Fibroblast of skin of right biceps (primary cell): ENCODE results near the gene OLFM1.
A peak's percentile ranks its signal among the peaks of the same experiment; 100 is the strongest.
"Not testable (repeated sequence)": the region's sequence is repeated elsewhere in the genome, so short reads cannot be mapped to it uniquely, and the experiment has no call there.

ENCODE experiments used
- DNase-seq: peaks from one replicate; pipeline ENCODE4 v3.0.0-alpha.2; 2013

The OLFM1 gene

GRCh38 chr9:135108831-135109510 lies 21.5 kb downstream of the OLFM1 start:
- DNase-seq = no peak

GRCh38 chr9:135109650-135110049 lies 22.2 kb downstream of the OLFM1 start:
- no peak for DNase-seq

- DNase-seq = no peak
Measured at GRCh38 chr9:135110416-135110815, 22.9 kb downstream of the OLFM1 start.

- DNase-seq = not testable (repeated sequence)
Measured at GRCh38 chr9:135111600-135111999, 24.1 kb downstream of the OLFM1 start.

- DNase-seq = no peak
Measured at GRCh38 chr9:135116371-135116770, 28.9 kb downstream of the OLFM1 start.

- DNase-seq = no peak
Measured at GRCh38 chr9:135116881-135117280, 29.4 kb downstream of the OLFM1 start.

- DNase-seq = peak; percentile 10
Measured at GRCh38 chr9:135117281-135117680, 29.8 kb downstream of the OLFM1 start.

- no peak for DNase-seq
Measured at GRCh38 chr9:135119496-135120064, 32.1 kb downstream of the OLFM1 start.

- DNase-seq = no peak
Measured at GRCh38 chr9:135120249-135120648, 32.8 kb downstream of the OLFM1 start.

GRCh38 chr9:135122316-135122715 lies 34.8 kb downstream of the OLFM1 start:
- DNase-seq = no peak

- DNase-seq = no peak
Measured at GRCh38 chr9:135123126-135123772, 35.8 kb downstream of the OLFM1 start.

GRCh38 chr9:135123773-135124134 lies 36.3 kb downstream of the OLFM1 start:
- DNase-seq = no peak

GRCh38 chr9:135126451-135127187 lies 39.2 kb downstream of the OLFM1 start:
- DNase-seq = peak; percentile 15

- DNase-seq = no peak
Measured at GRCh38 chr9:135127718-135128670, 40.5 kb downstream of the OLFM1 start.

- no peak for DNase-seq
Measured at GRCh38 chr9:135129137-135129695, 41.7 kb downstream of the OLFM1 start.

- DNase-seq = no peak
Measured at GRCh38 chr9:135130207-135130976, 42.9 kb downstream of the OLFM1 start.

- DNase-seq = no peak
Measured at GRCh38 chr9:135131488-135131887, 44.0 kb downstream of the OLFM1 start.

GRCh38 chr9:135132008-135132407 lies 44.5 kb downstream of the OLFM1 start:
- no peak for DNase-seq

- no peak for DNase-seq
Measured at GRCh38 chr9:135134268-135135022, 47.0 kb downstream of the OLFM1 start.

GRCh38 chr9:135135171-135135928 lies 47.9 kb downstream of the OLFM1 start:
- no peak for DNase-seq
